Smooth muscle cell of trachea (primary cell): ENCODE results near the gene MDH1. TPM values are rescaled to one million over a fixed set of nuclear protein-coding genes. Genes with fewer than 3 reads are reported as not detected.

Source experiments
- total RNA-seq: library from RNA; depleted of rRNA; stranded (reverse); fragments of >200 nt; gene quantifications from 2 replicates; pipeline ENCODE4 v1.2.1, GENCODE V29; 2014

Gene MDH1
- total RNA-seq = 170 and 261 TPM in 2 replicates

DNA sequence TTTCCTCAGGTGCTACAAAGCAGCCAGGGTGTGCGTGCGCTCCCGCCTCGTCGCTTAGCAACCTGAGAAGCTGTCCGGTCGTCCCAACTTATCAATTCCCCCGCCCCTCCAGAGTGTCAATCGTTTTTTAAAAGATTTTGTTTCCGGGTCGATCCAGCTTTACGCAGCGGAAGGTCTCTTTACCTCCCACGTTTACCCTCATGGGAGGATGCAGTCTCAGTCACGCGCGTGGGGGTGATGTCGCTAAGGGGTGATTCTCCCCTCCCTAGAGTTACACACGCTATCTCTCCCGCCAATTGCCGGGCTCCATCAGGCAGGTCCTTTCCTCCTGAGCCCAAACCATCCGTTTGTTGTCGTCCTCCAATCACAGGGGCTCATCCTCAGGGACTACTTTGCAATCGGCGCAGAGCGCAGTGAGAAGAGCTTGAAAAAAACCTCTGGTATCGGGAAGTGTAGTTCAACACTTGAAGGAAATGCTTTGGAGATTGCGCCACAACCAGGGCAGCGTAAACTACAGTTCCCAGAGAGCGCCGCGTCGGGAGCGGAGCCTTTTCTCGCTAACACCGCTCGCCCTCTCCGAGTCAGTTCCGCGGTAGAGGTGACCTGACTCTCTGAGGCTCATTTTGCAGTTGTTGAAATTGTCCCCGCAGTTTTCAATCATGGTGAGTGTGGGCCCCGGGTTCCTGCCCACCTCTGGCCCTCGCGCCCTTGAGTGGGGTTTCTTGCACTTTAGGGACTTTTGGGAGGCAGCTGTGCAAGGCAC lies at the start of gene MDH1, which contains the start of gene WDPCP:
Gene MDH1 (plus strand): TSS at position 579 of the 763 bp plus-strand sequence. CDS start 81 bp downstream, at position 660.
Gene WDPCP (minus strand): TSS at position 93 of the 763 bp plus-strand sequence. CDS start 206 bp downstream, outside the sequence.

Other genes starting within 250 kb of the MDH1 start
- 10.1 and 12.4 TPM in 2 replicates for gene WDPCP, start 486 bp upstream of the MDH1 start, total RNA-seq